ENCODE results near the gene S100PBP. TPM values are rescaled to one million over a fixed set of nuclear protein-coding genes. Genes with fewer than 3 reads are reported as not detected.

S100PBP gene
- polyA plus RNA-seq, 1 experiment = 20.7 TPM

GRCh38 chr1:32858136-32858535 is 40.7 kb downstream of the S100PBP start:
- CTCF ChIA-PET = interaction anchor here (1.1 kb wide), 1 partner anchor 75 kb away, joined by 3 read pairs; no protein-coding TSS in a partner anchor

DNA sequence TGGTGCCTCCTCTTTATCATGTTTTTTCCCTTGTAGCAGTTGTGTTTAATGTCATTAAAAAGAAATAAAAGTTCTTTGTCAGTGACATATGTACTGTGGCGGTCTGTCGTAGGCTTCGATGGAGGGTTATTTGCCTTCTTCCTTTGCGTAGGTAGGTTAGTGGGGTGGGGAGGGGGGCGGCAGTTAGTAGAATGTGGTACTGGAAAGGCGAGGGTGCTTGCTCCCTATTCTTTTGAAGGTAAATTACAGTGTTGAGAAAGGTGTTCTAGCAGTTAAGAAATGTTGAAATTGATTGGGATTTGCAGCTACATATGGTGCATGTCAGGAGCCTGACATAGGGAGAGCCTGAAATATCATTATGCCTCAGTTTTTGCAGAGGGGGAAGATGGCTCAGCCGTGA is 41.3 kb downstream of the S100PBP start:
- DNase-seq (ENCODE audit: low read depth) = no peak
- Histone ChIP-seq H3K4me3 (ENCODE audit: low read depth, low read length) (no peak overlapping the region), H3K27me3 (ENCODE audit: control insufficient read depth, insufficient read depth, low read length) (no peaks in the 10 kb centered on the region), H3K36me3 (ENCODE audit: control insufficient read depth, insufficient read depth, low read length) (peaks cover 5% of the 10 kb centered on the region)
- ChIA-PET POLR2A (no interaction called here), CTCF (interaction anchor here (1.1 to 1.3 kb wide), 2 partner anchors 75 to 147 kb away, joined by 3 read pairs; no protein-coding TSS in a partner anchor)
- no peak for TF ChIP-seq CTCF (IDR thresholded peaks at IDR 0.05; ENCODE audit: insufficient read depth, low read depth, low read length)

More at GRCh38 chr1:32858136-32858535, 40.7 kb downstream of the S100PBP start:
- no peak for DNase-seq (ENCODE audit: low read depth)
- no peaks in the 10 kb centered on the region for H3K27me3 ChIP-seq (ENCODE audit: control insufficient read depth, insufficient read depth, low read length)
- POLR2A ChIA-PET = no interaction called here
- H3K4me3 ChIP-seq (ENCODE audit: low read depth, low read length) = no peak overlapping the region
- H3K36me3 ChIP-seq (ENCODE audit: control insufficient read depth, insufficient read depth, low read length) = peaks cover 4% of the 10 kb centered on the region
- no peak for TF ChIP-seq CTCF (IDR thresholded peaks at IDR 0.05; ENCODE audit: insufficient read depth, low read depth, low read length)

DNA sequence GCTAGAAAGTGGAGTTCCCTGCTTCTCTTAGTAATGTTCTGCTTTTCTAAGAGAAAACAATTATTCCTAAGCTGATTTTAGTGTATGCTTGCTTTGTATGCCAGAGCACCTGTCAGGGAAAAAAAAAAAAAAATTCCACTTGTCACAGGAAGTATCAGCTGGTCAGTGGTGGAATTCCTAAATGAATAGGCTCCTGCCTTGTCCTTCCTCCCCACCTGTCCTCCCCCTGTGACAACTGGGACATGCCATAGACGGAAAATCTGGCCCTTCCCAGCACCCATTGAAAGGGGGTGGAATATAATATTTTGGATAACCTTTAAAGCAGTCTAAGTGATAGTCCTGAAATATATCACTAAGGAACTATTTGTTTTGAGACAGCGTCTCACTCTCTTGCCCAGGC is 42.5 kb downstream of the S100PBP start:
- peaks cover 5% of the 10 kb centered on the region for H3K36me3 ChIP-seq (ENCODE audit: control insufficient read depth, insufficient read depth, low read length)
- ChIA-PET CTCF (interaction anchor here (1.3 to 4.9 kb wide), 2 partner anchors 13 to 148 kb away, joined by 3 to 33 read pairs; no protein-coding TSS in a partner anchor), POLR2A (no interaction called here)
- no peak overlapping the region for H3K4me3 ChIP-seq (ENCODE audit: low read depth, low read length)
- no peaks in the 10 kb centered on the region for H3K27me3 ChIP-seq (ENCODE audit: control insufficient read depth, insufficient read depth, low read length)
- no peak for DNase-seq (ENCODE audit: low read depth)
- TF ChIP-seq CTCF (IDR thresholded peaks at IDR 0.05; ENCODE audit: insufficient read depth, low read depth, low read length) = no peak

- no peak for DNase-seq (ENCODE audit: low read depth)
- H3K4me3 ChIP-seq (ENCODE audit: low read depth, low read length) = no peak overlapping the region
- POLR2A ChIA-PET = no interaction called here
- CTCF ChIA-PET = interaction anchor here (1.0 to 4.9 kb wide), 2 partner anchors 12 to 226 kb away, joined by 3 to 33 read pairs; no protein-coding TSS in a partner anchor
- peaks cover 5% of the 10 kb centered on the region for H3K36me3 ChIP-seq (ENCODE audit: control insufficient read depth, insufficient read depth, low read length)
- TF ChIP-seq CTCF (IDR thresholded peaks at IDR 0.05; ENCODE audit: insufficient read depth, low read depth, low read length) = no peak
- H3K27me3 ChIP-seq (ENCODE audit: control insufficient read depth, insufficient read depth, low read length) = no peaks in the 10 kb centered on the region
These were observed 43.1 kb downstream of the S100PBP start for GRCh38 chr1:32860566-32860965.

DNA sequence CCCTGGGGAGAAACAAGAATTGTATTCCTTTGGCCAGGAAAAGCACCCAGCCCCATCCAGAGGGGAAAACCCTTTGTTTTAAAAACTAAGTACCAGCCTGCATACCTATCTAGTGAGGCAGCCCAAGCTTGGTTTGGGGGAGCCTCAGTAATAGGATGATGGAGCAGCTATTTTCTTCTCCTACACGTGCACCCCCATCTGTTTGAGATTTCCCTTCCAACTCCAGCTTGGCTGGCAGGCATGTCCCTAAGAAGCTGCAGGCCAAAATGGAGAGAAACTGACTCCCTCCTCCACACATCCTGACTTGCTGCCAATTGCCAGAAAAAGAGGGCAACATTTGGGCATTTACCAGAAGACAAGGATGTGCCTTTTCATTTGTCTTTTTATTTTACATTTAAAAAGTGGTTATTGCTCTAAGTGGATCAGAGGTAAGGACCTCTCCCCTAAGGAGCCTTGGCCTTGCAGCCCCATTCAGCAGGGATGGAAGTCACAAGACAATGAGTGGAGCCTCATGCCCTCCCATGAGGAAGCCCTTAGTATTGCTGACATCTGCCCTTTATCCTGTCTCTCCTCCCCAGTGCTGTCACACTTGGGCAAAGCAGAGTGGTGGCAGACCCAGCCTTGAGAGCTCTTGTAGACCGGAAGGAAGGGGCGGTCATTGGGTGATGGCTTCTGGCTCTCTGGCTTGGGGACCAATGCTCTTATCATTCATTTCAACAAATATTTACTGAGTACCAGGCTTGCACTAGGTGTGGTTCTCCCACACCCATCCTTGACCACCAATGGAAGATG is 44.6 kb downstream of the S100PBP start:
- TF ChIP-seq CTCF (IDR thresholded peaks at IDR 0.05; ENCODE audit: insufficient read depth, low read depth, low read length) = no peak
- H3K36me3 ChIP-seq (ENCODE audit: control insufficient read depth, insufficient read depth, low read length) = peaks cover 3% of the 10 kb centered on the region
- ChIA-PET POLR2A (no interaction called here), CTCF (interaction anchor here (0.7 to 4.9 kb wide), 5 partner anchors 10 to 150 kb away, joined by 3 to 33 read pairs (median 4); no protein-coding TSS in a partner anchor)
- no peaks in the 10 kb centered on the region for H3K27me3 ChIP-seq (ENCODE audit: control insufficient read depth, insufficient read depth, low read length)
- H3K4me3 ChIP-seq (ENCODE audit: low read depth, low read length) = no peak overlapping the region
- DNase-seq (ENCODE audit: low read depth) = no peak

Measured in BJ (cell line).